Stimulated activated CD4-positive, alpha-beta T cell treated with anti-CD3 and anti-CD28 coated beads, Interleukin-1b, Interleukin-23, amount 100 ng/mL, for 1 hour (primary cell): ENCODE measurements around the gene MOB3A.

Source experiments
- DNase-seq, 2 donors: peaks; one replicate each; pipeline ENCODE4 v3.0.0-alpha.2; 2020; ENCODE audit warnings: low read depth in 2 of 2

MOB3A gene

GRCh38 chr19:2046046-2046907 lies 49.8 kb downstream of the MOB3A start:
- no peak for DNase-seq

- no peak for DNase-seq
Measured at GRCh38 chr19:2045501-2046045, 50.6 kb downstream of the MOB3A start.

GRCh38 chr19:2044709-2045500 lies 51.2 kb downstream of the MOB3A start:
- no peak for DNase-seq

GRCh38 chr19:2043961-2044708 lies 52.0 kb downstream of the MOB3A start:
- DNase-seq: no peak

- DNase-seq: no peak
Measured at GRCh38 chr19:2043251-2043641, 52.9 kb downstream of the MOB3A start.

GRCh38 chr19:2042485-2043250 lies 53.5 kb downstream of the MOB3A start:
- no peak for DNase-seq

GRCh38 chr19:2041683-2042484 lies 54.2 kb downstream of the MOB3A start:
- DNase-seq: peak; percentile 99

GRCh38 chr19:2041433-2041682 lies 54.8 kb downstream of the MOB3A start:
- DNase-seq: no peak

- DNase-seq: no peak
Measured at GRCh38 chr19:2040647-2041432, 55.3 kb downstream of the MOB3A start.

- no peak for DNase-seq
Measured at GRCh38 chr19:2039959-2040646, 56.0 kb downstream of the MOB3A start.

GRCh38 chr19:2039089-2039958 lies 56.8 kb downstream of the MOB3A start:
- DNase-seq: no peak

GRCh38 chr19:2038284-2039088 lies 57.6 kb downstream of the MOB3A start:
- DNase-seq: no peak

- no peak for DNase-seq
Measured at GRCh38 chr19:2037651-2038255, 58.4 kb downstream of the MOB3A start.

GRCh38 chr19:2036424-2036823 lies 59.7 kb downstream of the MOB3A start:
- no peak for DNase-seq

GRCh38 chr19:2035590-2035991 lies 60.5 kb downstream of the MOB3A start:
- no peak for DNase-seq

GRCh38 chr19:2034729-2035589 lies 61.2 kb downstream of the MOB3A start:
- DNase-seq: peak in 1 of 2 donors; percentile 44
